ENCODE results near the gene GALNT2.

Gene GALNT2

DNA sequence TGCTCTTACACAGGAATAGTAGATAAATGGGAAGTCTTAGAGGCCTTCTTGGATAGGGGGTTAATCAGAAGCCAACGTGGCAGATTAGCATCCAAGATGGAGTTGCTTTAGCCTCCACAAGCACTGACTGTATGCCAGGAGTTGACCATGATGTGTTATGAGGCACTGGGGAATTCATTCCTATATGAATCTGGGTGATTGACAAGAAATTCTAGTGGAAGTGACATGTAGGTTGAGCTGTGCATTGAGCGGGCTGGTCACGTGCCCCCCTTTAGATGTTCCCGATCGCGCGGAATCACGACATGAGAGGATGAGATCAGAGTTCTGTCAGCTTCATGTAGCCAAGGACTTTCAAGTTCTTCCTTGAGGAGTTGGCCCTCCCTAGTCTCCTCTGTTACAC lies 31.7 kb downstream of the GALNT2 start:
- Histone ChIP-seq H3K4me3 (ENCODE audit: low read length) (no peak overlapping the region), H3K27me3 (ENCODE audit: insufficient read depth, low read length) (no peaks in the 10 kb centered on the region), H3K9ac (ENCODE audit: low read depth, low read length) (no peak overlapping the region), H3K9me3 (ENCODE audit: insufficient read depth, low read depth, low read length) (no peaks in the 10 kb centered on the region), H3K36me3 (ENCODE audit: insufficient read depth, low read depth, low read length) (no peaks in the 10 kb centered on the region), H3K27ac (ENCODE audit: low read length) (no peak overlapping the region), H3K4me1 (ENCODE audit: insufficient read depth, low read length) (peaks cover 35% of the 10 kb centered on the region)

DNA sequence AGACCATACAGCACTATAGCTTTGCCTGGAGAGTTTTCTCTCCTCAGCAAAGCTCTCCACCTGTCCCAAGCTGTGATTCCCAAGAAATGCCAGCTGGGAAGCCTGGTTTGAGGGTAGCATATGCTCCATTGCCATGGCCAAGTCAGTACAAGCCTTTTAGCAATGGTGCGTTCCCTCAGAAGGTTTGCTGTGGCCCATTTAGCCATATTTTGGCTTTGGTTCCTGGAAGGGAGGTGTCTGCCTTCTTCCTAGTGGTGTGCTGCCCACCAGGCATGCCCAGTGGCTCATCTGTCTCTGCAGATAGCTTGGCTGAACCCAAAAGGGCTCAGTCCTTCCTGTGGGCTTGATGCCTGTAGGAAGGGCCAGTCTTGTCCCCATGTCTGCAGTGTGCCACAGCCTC lies 32.4 kb downstream of the GALNT2 start:
- Histone ChIP-seq H3K4me1 (ENCODE audit: insufficient read depth, low read length) (peaks cover 43% of the 10 kb centered on the region), H3K9ac (ENCODE audit: low read depth, low read length) (no peak overlapping the region), H3K36me3 (ENCODE audit: insufficient read depth, low read depth, low read length) (no peaks in the 10 kb centered on the region), H3K27ac (ENCODE audit: low read length) (no peak overlapping the region), H3K4me3 (ENCODE audit: low read length) (no peak overlapping the region), H3K27me3 (ENCODE audit: insufficient read depth, low read length) (no peaks in the 10 kb centered on the region), H3K9me3 (ENCODE audit: insufficient read depth, low read depth, low read length) (no peaks in the 10 kb centered on the region)

DNA sequence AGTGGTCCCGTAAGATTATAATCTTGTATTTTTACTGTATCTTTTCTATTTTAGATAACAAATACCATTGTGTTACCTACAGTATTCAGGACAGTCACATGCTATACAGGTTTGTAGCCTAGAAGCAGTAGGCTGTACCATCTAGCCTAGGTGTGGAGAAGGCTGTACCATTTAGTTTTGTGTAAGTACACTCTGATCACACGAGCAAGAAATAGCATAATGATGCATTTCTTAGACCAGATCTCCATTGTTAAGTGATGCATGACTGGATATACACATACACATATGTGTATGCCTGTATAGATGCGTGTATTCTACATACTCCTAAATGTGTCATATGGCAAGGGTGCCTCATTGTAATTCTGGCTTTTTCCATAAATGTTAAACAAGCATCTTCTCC lies 33.9 kb downstream of the GALNT2 start:
- Histone ChIP-seq H3K4me1 (ENCODE audit: insufficient read depth, low read length) (peaks cover 48% of the 10 kb centered on the region), H3K27me3 (ENCODE audit: insufficient read depth, low read length) (no peaks in the 10 kb centered on the region), H3K36me3 (ENCODE audit: insufficient read depth, low read depth, low read length) (no peaks in the 10 kb centered on the region), H3K27ac (ENCODE audit: low read length) (no peak overlapping the region), H3K9ac (ENCODE audit: low read depth, low read length) (no peak overlapping the region), H3K4me3 (ENCODE audit: low read length) (no peak overlapping the region), H3K9me3 (ENCODE audit: insufficient read depth, low read depth, low read length) (no peaks in the 10 kb centered on the region)

DNA sequence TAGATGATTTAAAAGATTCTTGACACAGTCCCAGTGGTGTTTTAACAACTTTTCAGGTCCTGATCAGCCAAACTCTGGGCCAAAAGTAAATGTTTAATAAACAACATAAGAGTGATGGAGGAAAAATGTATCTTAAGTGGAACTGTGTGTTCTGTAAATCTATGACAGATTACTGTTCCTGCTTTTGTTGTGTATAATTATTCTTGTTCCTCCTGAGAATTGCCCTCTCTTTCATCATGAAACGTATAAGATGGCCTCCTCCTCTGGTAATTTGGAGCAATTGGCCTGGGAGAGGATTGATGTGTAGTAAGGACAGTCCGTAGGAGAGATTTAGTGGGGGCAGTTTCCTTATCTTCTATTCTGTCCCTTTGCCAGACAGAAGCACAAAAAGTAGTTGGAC lies 34.5 kb downstream of the GALNT2 start:
- peak overlapping the region; percentile 8; the same call in 1 of the 2 replicates for H3K9ac ChIP-seq (ENCODE audit: low read depth, low read length)
- no peak overlapping the region for H3K4me3 ChIP-seq (ENCODE audit: low read length)
- H3K9me3 ChIP-seq (ENCODE audit: insufficient read depth, low read depth, low read length) = no peaks in the 10 kb centered on the region
- no peaks in the 10 kb centered on the region for H3K36me3 ChIP-seq (ENCODE audit: insufficient read depth, low read depth, low read length)
- H3K27ac ChIP-seq (ENCODE audit: low read length) = no peak overlapping the region
- H3K27me3 ChIP-seq (ENCODE audit: insufficient read depth, low read length) = no peaks in the 10 kb centered on the region
- H3K4me1 ChIP-seq (ENCODE audit: insufficient read depth, low read length) = peaks cover 48% of the 10 kb centered on the region

- peaks cover 50% of the 10 kb centered on the region for H3K4me1 ChIP-seq (ENCODE audit: insufficient read depth, low read length)
- H3K36me3 ChIP-seq (ENCODE audit: insufficient read depth, low read depth, low read length) = no peaks in the 10 kb centered on the region
- H3K9ac ChIP-seq (ENCODE audit: low read depth, low read length) = peak overlapping the region; percentile 8; the same call in 1 of the 2 replicates
- no peak overlapping the region for H3K27ac ChIP-seq (ENCODE audit: low read length)
- H3K27me3 ChIP-seq (ENCODE audit: insufficient read depth, low read length) = no peaks in the 10 kb centered on the region
- H3K4me3 ChIP-seq (ENCODE audit: low read length) = no peak overlapping the region
- no peaks in the 10 kb centered on the region for H3K9me3 ChIP-seq (ENCODE audit: insufficient read depth, low read depth, low read length)
Observed at GRCh38 chr1:230102046-230102445, 35.0 kb downstream of the GALNT2 start.

DNA sequence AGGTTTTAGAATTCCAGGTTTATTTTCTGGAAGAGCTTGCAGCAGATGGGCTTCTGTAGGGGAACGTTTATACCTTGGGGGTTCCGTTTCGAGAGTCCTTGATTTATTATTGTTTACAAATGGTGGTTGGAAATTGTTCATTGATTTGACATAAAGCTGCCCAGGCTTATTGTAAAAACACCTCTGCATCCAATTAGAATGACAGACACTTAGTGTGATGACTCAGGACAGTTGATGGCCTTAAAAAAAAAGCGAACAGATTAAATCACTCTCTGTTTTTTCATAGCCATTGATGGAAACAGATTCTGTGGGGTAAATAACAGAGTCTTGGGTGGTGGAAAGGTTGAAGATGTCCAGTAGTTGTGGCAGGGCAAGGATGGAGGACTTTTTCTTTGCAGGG lies 35.4 kb downstream of the GALNT2 start:
- Histone ChIP-seq H3K4me3 (ENCODE audit: low read length) (no peak overlapping the region), H3K27ac (ENCODE audit: low read length) (no peak overlapping the region), H3K27me3 (ENCODE audit: insufficient read depth, low read length) (no peaks in the 10 kb centered on the region), H3K9ac (ENCODE audit: low read depth, low read length) (no peak overlapping the region), H3K9me3 (ENCODE audit: insufficient read depth, low read depth, low read length) (no peaks in the 10 kb centered on the region), H3K36me3 (ENCODE audit: insufficient read depth, low read depth, low read length) (no peaks in the 10 kb centered on the region), H3K4me1 (ENCODE audit: insufficient read depth, low read length) (peaks cover 51% of the 10 kb centered on the region)

DNA sequence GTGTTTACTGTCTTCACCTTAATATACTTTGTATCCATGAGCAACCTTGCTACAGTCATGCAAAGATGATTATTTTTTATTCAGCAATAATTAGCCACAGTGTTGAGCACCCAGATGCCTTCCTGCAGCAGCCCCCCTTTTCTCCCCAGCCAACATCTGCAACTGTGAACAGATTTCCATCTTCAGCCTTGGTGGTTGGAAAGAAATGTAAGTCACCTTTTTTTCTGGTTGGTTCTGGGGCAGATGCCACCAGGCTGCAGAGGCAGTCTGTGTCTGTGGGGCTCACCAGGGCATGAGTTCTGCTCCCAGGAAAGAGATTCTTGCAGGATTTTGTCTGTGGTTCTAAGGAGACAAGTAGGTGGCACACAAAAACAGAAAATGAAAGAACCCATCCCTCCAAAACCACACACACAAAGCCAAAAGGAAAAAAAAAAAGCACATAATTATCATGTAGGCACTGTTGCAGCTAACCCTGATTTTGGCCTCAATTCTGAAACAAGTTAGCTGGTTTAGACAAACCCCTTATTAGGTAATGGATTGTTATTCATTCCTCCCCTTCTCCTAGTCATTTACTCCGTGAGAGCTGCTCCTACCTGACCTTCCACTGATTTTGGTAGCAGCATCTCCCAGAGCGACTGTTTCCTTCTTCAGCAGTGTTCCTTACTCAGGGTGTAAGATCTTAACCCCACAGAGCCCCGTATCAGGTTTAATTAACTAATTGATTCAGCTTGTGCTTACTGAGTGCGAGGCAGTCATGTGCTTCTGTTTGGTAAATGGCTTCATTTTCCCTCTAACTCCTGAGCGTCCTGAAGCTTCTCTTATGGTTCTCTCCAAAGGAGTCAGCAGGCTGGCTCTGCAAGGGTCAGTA lies 36.5 kb downstream of the GALNT2 start:
- Histone ChIP-seq H3K4me1 (ENCODE audit: insufficient read depth, low read length) (peaks cover 51% of the 10 kb centered on the region), H3K36me3 (ENCODE audit: insufficient read depth, low read depth, low read length) (no peaks in the 10 kb centered on the region), H3K9me3 (ENCODE audit: insufficient read depth, low read depth, low read length) (no peaks in the 10 kb centered on the region), H3K4me3 (ENCODE audit: low read length) (no peak overlapping the region), H3K9ac (ENCODE audit: low read depth, low read length) (peak overlapping the region; percentile 1; the same call in 1 of the 2 replicates), H3K27me3 (ENCODE audit: insufficient read depth, low read length) (no peaks in the 10 kb centered on the region), H3K27ac (ENCODE audit: low read length) (no peak overlapping the region)

DNA sequence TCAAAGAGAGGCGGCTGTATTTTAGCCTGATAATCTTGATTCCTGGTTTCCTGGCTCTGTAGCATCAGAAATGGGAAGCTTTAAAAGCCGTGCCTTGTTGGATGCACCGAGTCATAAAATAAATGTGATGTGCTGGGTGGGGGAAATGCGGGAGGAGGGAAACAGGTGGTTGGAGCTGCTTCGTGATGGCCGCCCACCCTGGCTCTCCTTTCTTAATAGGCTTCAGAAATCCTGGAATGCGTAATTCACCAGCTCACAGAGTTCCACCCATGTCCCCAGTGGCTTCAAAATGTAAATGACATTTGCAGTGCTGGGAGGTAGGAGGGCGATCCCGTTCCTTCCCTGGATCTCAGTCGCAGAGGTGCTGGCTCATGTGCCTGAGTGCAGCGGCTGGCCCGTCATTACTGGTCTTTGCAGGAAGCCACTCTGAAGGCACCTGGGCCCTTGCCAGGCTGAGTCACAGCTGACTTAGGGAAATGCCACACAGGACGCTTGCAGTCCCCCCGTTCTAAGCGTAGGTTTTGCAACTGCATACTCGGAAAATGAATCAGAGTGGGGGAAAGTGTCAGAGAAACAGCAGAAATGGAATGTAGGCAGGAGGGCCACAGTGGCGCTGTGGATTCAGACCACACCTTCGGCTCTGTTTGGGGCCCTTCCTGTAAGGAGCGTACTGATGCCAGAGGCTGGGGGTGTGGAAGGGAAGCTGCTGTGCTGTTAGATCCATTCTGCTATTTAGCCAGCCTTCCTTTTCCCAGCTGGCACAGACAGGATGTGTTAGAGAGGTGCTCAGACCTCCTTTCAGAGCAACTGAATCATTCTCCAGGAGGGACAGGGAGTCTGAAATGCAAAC lies 37.6 kb downstream of the GALNT2 start:
- Histone ChIP-seq H3K36me3 (ENCODE audit: insufficient read depth, low read depth, low read length) (no peaks in the 10 kb centered on the region), H3K27me3 (ENCODE audit: insufficient read depth, low read length) (no peaks in the 10 kb centered on the region), H3K27ac (ENCODE audit: low read length) (no peak overlapping the region), H3K9ac (ENCODE audit: low read depth, low read length) (no peak overlapping the region; the same call in 1 of the 2 replicates), H3K4me1 (ENCODE audit: insufficient read depth, low read length) (peaks cover 51% of the 10 kb centered on the region), H3K9me3 (ENCODE audit: insufficient read depth, low read depth, low read length) (no peaks in the 10 kb centered on the region), H3K4me3 (ENCODE audit: low read length) (no peak overlapping the region)

GRCh38 chr1:230105245-230105753 lies 38.3 kb downstream of the GALNT2 start:
- no peak overlapping the region; the same call in 1 of the 2 replicates for H3K9ac ChIP-seq (ENCODE audit: low read depth, low read length)
- H3K36me3 ChIP-seq (ENCODE audit: insufficient read depth, low read depth, low read length) = no peaks in the 10 kb centered on the region
- no peak overlapping the region for H3K4me3 ChIP-seq (ENCODE audit: low read length)
- H3K4me1 ChIP-seq (ENCODE audit: insufficient read depth, low read length) = peaks cover 51% of the 10 kb centered on the region
- no peaks in the 10 kb centered on the region for H3K9me3 ChIP-seq (ENCODE audit: insufficient read depth, low read depth, low read length)
- no peaks in the 10 kb centered on the region for H3K27me3 ChIP-seq (ENCODE audit: insufficient read depth, low read length)
- no peak overlapping the region for H3K27ac ChIP-seq (ENCODE audit: low read length)

- H3K9me3 ChIP-seq (ENCODE audit: insufficient read depth, low read depth, low read length) = no peaks in the 10 kb centered on the region
- no peak overlapping the region for H3K27ac ChIP-seq (ENCODE audit: low read length)
- H3K4me3 ChIP-seq (ENCODE audit: low read length) = no peak overlapping the region
- H3K36me3 ChIP-seq (ENCODE audit: insufficient read depth, low read depth, low read length) = no peaks in the 10 kb centered on the region
- H3K4me1 ChIP-seq (ENCODE audit: insufficient read depth, low read length) = peaks cover 50% of the 10 kb centered on the region
- H3K27me3 ChIP-seq (ENCODE audit: insufficient read depth, low read length) = no peaks in the 10 kb centered on the region
- H3K9ac ChIP-seq (ENCODE audit: low read depth, low read length) = no peak overlapping the region
Observed at GRCh38 chr1:230105754-230106625, 39.0 kb downstream of the GALNT2 start.

DNA sequence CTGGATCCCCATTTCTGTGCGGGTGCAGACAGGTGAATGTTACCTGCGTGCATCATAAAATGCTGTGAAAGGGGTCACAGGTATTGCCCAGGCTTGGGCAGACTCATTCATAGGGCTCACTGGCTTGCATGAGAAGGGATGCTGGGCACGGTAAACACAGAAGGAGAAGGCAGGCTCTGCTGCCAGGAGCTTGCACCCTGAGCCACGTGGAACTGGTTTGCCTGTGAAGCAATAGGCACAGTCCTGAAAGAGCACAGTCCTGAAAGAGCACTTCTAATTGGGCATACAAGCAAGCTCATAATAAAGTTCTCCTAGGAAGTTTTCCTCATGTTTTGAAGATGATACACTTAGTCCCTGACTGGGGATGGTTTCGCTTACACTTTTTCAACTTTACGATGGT lies 40.9 kb downstream of the GALNT2 start:
- Histone ChIP-seq H3K27ac (ENCODE audit: low read length) (no peak overlapping the region), H3K36me3 (ENCODE audit: insufficient read depth, low read depth, low read length) (no peaks in the 10 kb centered on the region), H3K9me3 (ENCODE audit: insufficient read depth, low read depth, low read length) (no peaks in the 10 kb centered on the region), H3K27me3 (ENCODE audit: insufficient read depth, low read length) (no peaks in the 10 kb centered on the region), H3K4me3 (ENCODE audit: low read length) (no peak overlapping the region), H3K4me1 (ENCODE audit: insufficient read depth, low read length) (peaks cover 46% of the 10 kb centered on the region), H3K9ac (ENCODE audit: low read depth, low read length) (no peak overlapping the region)

Measured in iPS-20b (cell line).